PC-3 (cell line): ENCODE measurements around the gene ABLIM2. TPM values are rescaled to one million over a fixed set of nuclear protein-coding genes. Genes with fewer than 3 reads are reported as not detected.
A peak's percentile ranks its signal among the peaks of the same experiment; 100 is the strongest.

Experiments used
- ATAC-seq: fragments of 200-7000 bp; cut with Tn5 transposase; 2 replicates; pipeline ENCODE4 v1.9.1; 2020; ENCODE audit warnings: mild to moderate bottlenecking, moderate library complexity
- BruUV-seq: library from RNA; stranded (reverse); fragments of 400-500 nt; replicated peaks from 2 replicates; lab custom pipeline; 2021; lab: Mats Ljungman, UMichigan
- CTCF ChIA-PET: fragments of 300-600 bp; sonication (Branson Sonifier 250); formaldehyde crosslinking; loops from one replicate; lab custom pipeline; 2022; ENCODE audit warnings: antibody characterized with exemption; lab: Charles Lee
- POLR2A ChIA-PET: fragments of 300-600 bp; sonication (Branson Sonifier 250); formaldehyde crosslinking; loops from one replicate; lab custom pipeline; 2022; ENCODE audit warnings: antibody characterized with exemption; ENCODE audit not compliant: unreplicated experiment; lab: Charles Lee
- DNase-seq: peaks from one replicate; pipeline ENCODE4 v3.0.0-alpha.2; 2015
- H2AFZ ChIP-seq: fragments of 300-600 bp; sonication (generic); 2 replicates; pipeline ENCODE4 v1.6.0; 2016; ENCODE audit warnings: antibody characterized with exemption, low read length
- H3F3A ChIP-seq: fragments of 300-600 bp; sonication (generic); one replicate; pipeline ENCODE4 v1.6.0; 2017; ENCODE audit warnings: antibody characterized with exemption, low read length, control low read depth, mild to moderate bottlenecking; ENCODE audit not compliant: unreplicated experiment
- H3K27ac ChIP-seq: fragments of 300-600 bp; sonication (generic); 2 replicates; pipeline ENCODE4 v1.5.1; 2016; ENCODE audit warnings: mild to moderate bottlenecking, low read length
- H3K27me3 ChIP-seq: fragments of 300-600 bp; sonication (generic); 2 replicates; pipeline ENCODE4 v1.6.1; 2016; ENCODE audit warnings: low read length, mixed read lengths
- H3K36me3 ChIP-seq: fragments of 300-600 bp; sonication (generic); 2 replicates; pipeline ENCODE4 v1.6.1; 2016; ENCODE audit warnings: low read depth, mixed run types, low read length, mixed read lengths
- H3K4me1 ChIP-seq: fragments of 300-600 bp; sonication (generic); 2 replicates; pipeline ENCODE4 v1.5.1; 2016; ENCODE audit warnings: low read length; ENCODE audit not compliant: insufficient read depth
- H3K4me2 ChIP-seq: fragments of 300-600 bp; sonication (generic); 2 replicates; pipeline ENCODE4 v1.6.0; 2016; ENCODE audit warnings: low read length
- H3K4me3 ChIP-seq: fragments of 300-600 bp; sonication (generic); 2 replicates; pipeline ENCODE4 v1.5.1; 2016; ENCODE audit warnings: mild to moderate bottlenecking, low read length, mixed read lengths
- H3K79me2 ChIP-seq: fragments of 300-600 bp; sonication (generic); 2 replicates; pipeline ENCODE4 v1.6.1; 2017; ENCODE audit warnings: low read length, mixed read lengths
- H3K9ac ChIP-seq: fragments of 300-600 bp; sonication (generic); 2 replicates; pipeline ENCODE4 v1.6.0; 2016; ENCODE audit warnings: mild to moderate bottlenecking, low read length
- H3K9me2 ChIP-seq: fragments of 300-600 bp; sonication (generic); replicated peaks from 2 replicates; pipeline ENCODE4 v1.6.1; 2016; ENCODE audit warnings: mixed run types, low read length, mixed read lengths
- H3K9me3 ChIP-seq: fragments of 300-600 bp; sonication (generic); 2 replicates; pipeline ENCODE4 v1.6.1; 2016; ENCODE audit warnings: low read length, mixed read lengths
- H4K20me1 ChIP-seq: fragments of 300-600 bp; sonication (generic); 2 replicates; pipeline ENCODE4 v1.6.1; 2016; ENCODE audit warnings: low read length, mixed read lengths
- CTCF ChIP-seq: fragments of 300-600 bp; sonication (generic); conservative IDR thresholded peaks from 2 replicates; pipeline ENCODE4 v1.5.1; 2017; ENCODE audit warnings: antibody characterized with exemption, low read depth, mild to moderate bottlenecking, low read length
- EZH2 ChIP-seq: fragments of 300-600 bp; sonication (generic); IDR thresholded peaks from one replicate; pipeline ENCODE4 v1.6.1; 2017; ENCODE audit warnings: antibody characterized with exemption, mild to moderate bottlenecking, low read length; ENCODE audit not compliant: unreplicated experiment
- EZH2phosphoT487 ChIP-seq: fragments of 300-600 bp; sonication (generic); IDR thresholded peaks from 2 replicates; pipeline ENCODE4 v1.6.1; 2018; ENCODE audit warnings: mild to moderate bottlenecking, antibody characterized with exemption, low read length, borderline replicate concordance
- intact Hi-C: fragments of 100-400 bp; cut with micrococcal nuclease; formaldehyde crosslinking; loops from 2 replicates; pipeline ENCODE4 v1.9.0; 2023
- total RNA-seq: library from RNA; depleted of rRNA; stranded (reverse); fragments of >200 nt; gene quantifications from 2 replicates; pipeline ENCODE4 v1.2.3, GENCODE V29; 2014

The ABLIM2 gene
- total RNA-seq, 1 experiment from 2014 or later: 3.2 TPM

GRCh38 chr4:8201321-8201781 is 42.7 kb upstream of the ABLIM2 start:
- no peaks in the 10 kb centered on the region for H3F3A ChIP-seq
- H3K4me2 ChIP-seq: no peak overlapping the region
- H3K27me3 ChIP-seq: no peaks in the 10 kb centered on the region
- H2AFZ ChIP-seq: no peak overlapping the region
- peaks cover 13% of the 10 kb centered on the region for H3K4me1 ChIP-seq
- no peaks in the 10 kb centered on the region for H3K9me3 ChIP-seq
- H3K36me3 ChIP-seq: no peaks in the 10 kb centered on the region
- POLR2A ChIA-PET: no interaction called here
- no peaks in the 10 kb centered on the region for H4K20me1 ChIP-seq
- H3K9me2 ChIP-seq: no peaks in the 10 kb centered on the region
- no peak overlapping the region for H3K9ac ChIP-seq
- CTCF ChIA-PET: no interaction called here
- DNase-seq (no peak), ATAC-seq (no peak)
- no peak overlapping the region for H3K4me3 ChIP-seq
- no peak for TF ChIP-seq CTCF
- TF ChIP-seq EZH2: no peak
- TF ChIP-seq EZH2phosphoT487: no peak
- H3K27ac ChIP-seq: no peak overlapping the region
- H3K79me2 ChIP-seq: peaks cover 16% of the 10 kb centered on the region
- no TSS peak for BruUV-seq
- intact Hi-C loops: no loop called here

GRCh38 chr4:8200302-8200975 is 41.8 kb upstream of the ABLIM2 start:
- intact Hi-C loops: no loop called here
- peak overlapping the region; percentile 89 for H3K4me2 ChIP-seq
- no peak for ATAC-seq
- no peak overlapping the region for H3K9ac ChIP-seq
- H3K9me2 ChIP-seq: no peaks in the 10 kb centered on the region
- no peaks in the 10 kb centered on the region for H3K36me3 ChIP-seq
- POLR2A ChIA-PET: no interaction called here
- TF ChIP-seq EZH2 (no peak), EZH2phosphoT487 (no peak), CTCF (no peak)
- H3K27ac ChIP-seq: no peak overlapping the region
- peaks cover 18% of the 10 kb centered on the region for H3K4me1 ChIP-seq
- H3K4me3 ChIP-seq: peak overlapping the region; percentile 69; the same call in 1 of the 2 replicates
- CTCF ChIA-PET: no interaction called here
- H3K9me3 ChIP-seq: no peaks in the 10 kb centered on the region
- no peaks in the 10 kb centered on the region for H3F3A ChIP-seq
- DNase-seq: no peak
- no peaks in the 10 kb centered on the region for H3K27me3 ChIP-seq
- BruUV-seq: no TSS peak
- peaks cover 16% of the 10 kb centered on the region for H3K79me2 ChIP-seq
- no peaks in the 10 kb centered on the region for H4K20me1 ChIP-seq
- no peak overlapping the region for H2AFZ ChIP-seq
